ENCODE results near the gene DPP9. TPM values are rescaled to one million over a fixed set of nuclear protein-coding genes. Genes with fewer than 3 reads are reported as not detected.

The DPP9 gene
- total and polyA plus RNA-seq, 2 of the 8 experiments (the other 6 are each of a cell fraction or from before 2014, with no cell fraction given) = 11.6 to 40.7 TPM

GRCh38 chr19:4720037-4720700 is 3.5 kb downstream of the DPP9 start:
- Histone ChIP-seq H4K8ac (ENCODE audit: extremely low read depth, insufficient read depth, low read length) (no peak overlapping the region; the same call in 1 of the 2 replicates), H3K79me2 (ENCODE audit: control insufficient read depth in 1 of 2, insufficient read depth in 2 of 2, low read length in 2 of 2) (peaks cover 8 to 24% of the 10 kb centered on the region in 2 experiments; a peak in 3 of 4 replicates), H3K18ac (ENCODE audit: extremely low read depth, low read length) (no peak overlapping the region), H2AK5ac (ENCODE audit: low read depth, low read length) (no peak overlapping the region), H3K4me2 (ENCODE audit: insufficient read depth in 1 of 2, low read depth in 2 of 2, low read length in 2 of 2) (no peak overlapping the region), H2AFZ (ENCODE audit: low read length) (no peak overlapping the region), H3K79me1 (ENCODE audit: low read depth, low read length) (peaks cover 14% of the 10 kb centered on the region; the same call in 1 of the 2 replicates), H3K23ac (ENCODE audit: insufficient read length) (no peak overlapping the region), H3K4me3 (ENCODE audit: extremely low read depth in 1 of 4, insufficient read depth in 2 of 4, low read depth in 3 of 4, low read length in 4 of 4) (no peak overlapping the region), H3K27me3 (replicated peaks in 1 of 4; ENCODE audit: control insufficient read depth in 3 of 4, extremely low read depth in 1 of 4, insufficient read depth in 3 of 4, low read length in 3 of 4) (no peaks in the 10 kb centered on the region), H3K4me1 (replicated peaks in 1 of 4; ENCODE audit: control insufficient read depth in 3 of 4, insufficient read depth in 4 of 4, low read length in 3 of 4) (peaks cover 0 to 5% (median 4%) of the 10 kb centered on the region in 4 experiments; a peak in 4 of 7 replicates), H4K20me1 (replicated peaks in 1 of 2; ENCODE audit: control insufficient read depth in 1 of 2, insufficient read depth in 2 of 2, low read length in 2 of 2) (peaks cover 5 to 22% of the 10 kb centered on the region in 2 experiments), H3K36me3 (ENCODE audit: control insufficient read depth in 2 of 4, insufficient read depth in 4 of 4, low read length in 3 of 4) (peaks cover 7 to 21% (median 16%) of the 10 kb centered on the region in 4 experiments; a peak in 5 of 8 replicates), H2BK120ac (replicated peaks; ENCODE audit: low read depth, low read length) (no peak overlapping the region), H2BK12ac (ENCODE audit: low read depth, low read length) (no peak overlapping the region), H3K14ac (ENCODE audit: insufficient read length) (no peak overlapping the region), H3K9ac (replicated peaks in 1 of 4; ENCODE audit: extremely low read depth in 1 of 4, low read depth in 3 of 4, low read length in 3 of 4) (no peak overlapping the region), H4K5ac (ENCODE audit: insufficient read length, low read depth, low read length) (no peak overlapping the region), H2BK5ac (ENCODE audit: low read depth, low read length) (no peak overlapping the region), H3K4ac (replicated peaks; ENCODE audit: insufficient read length, low read depth, low read length) (no peak overlapping the region), H3K23me2 (ENCODE audit: low read depth, low read length) (peaks cover 8% of the 10 kb centered on the region), H3K9me3 (ENCODE audit: insufficient read depth in 2 of 2, low read depth in 1 of 2, low read length in 1 of 2) (no peaks in the 10 kb centered on the region), H3K56ac (replicated peaks; ENCODE audit: insufficient read length, low read depth, low read length) (no peak overlapping the region), H2BK20ac (ENCODE audit: low read length) (no peak overlapping the region), H4K91ac (replicated peaks; ENCODE audit: insufficient read length, low read length) (no peak overlapping the region), H2BK15ac (ENCODE audit: low read length) (no peak overlapping the region), H3K27ac (ENCODE audit: low read depth, low read length) (no peak overlapping the region)
- FAIRE-seq (no peak), DNase-seq (ENCODE audit: low read depth in 1 of 2, low spot score in 2 of 2) (no peak)
- no peak for TF ChIP-seq TBP (IDR thresholded peaks at IDR 0.05; ENCODE audit: low read depth, low read length)
- TF ChIP-seq SAP30 (IDR thresholded peaks at IDR 0.05; ENCODE audit: insufficient read depth, insufficient replicate concordance, low read length) = no peak
- no peak for TF ChIP-seq MAX (IDR thresholded peaks at IDR 0.05)
- TF ChIP-seq EP300 (IDR thresholded peaks at IDR 0.05; ENCODE audit: borderline replicate concordance in 1 of 2, low read depth in 2 of 2, low read length in 2 of 2) = no peak
- TF ChIP-seq POU5F1 (IDR thresholded peaks at IDR 0.05; ENCODE audit: low read depth, low read length) = no peak
- no peak for TF ChIP-seq USF2 (IDR thresholded peaks at IDR 0.05; ENCODE audit: low read length)
- TF ChIP-seq CHD2 (IDR thresholded peaks at IDR 0.05; ENCODE audit: low read length) = no peak
- WGBS, 2 experiments (ENCODE audit: extremely low coverage in 1 of 2, insufficient coverage in 1 of 2, insufficient read length in 1 of 2, insufficient replicate concordance in 2 of 2, low coverage in 1 of 2, low lambda C conversion rate in 2 of 2, missing lambda C conversion rate in 1 of 2) = 96% methylated on average over 12 of the region's 13 CpGs; no CpG with 5 or more reads in 1 of the 2 experiments
- POLR2A ChIA-PET (ENCODE audit: partially characterized antibody) = interaction anchor here (0.7 kb wide), 1 partner anchor 9 kb away, joined by 3 read pairs; no protein-coding TSS in a partner anchor
- CTCF ChIA-PET (ENCODE audit: partially characterized antibody) = no interaction called here
